Measurements from ENCODE around the gene MBOAT1. TPM values are rescaled to one million over a fixed set of nuclear protein-coding genes. Genes with fewer than 3 reads are reported as not detected.

The MBOAT1 gene
- polyA plus RNA-seq, 3 donors from 2014 or later, result 0.14 to 0.76 TPM; not detected in 1

DNA sequence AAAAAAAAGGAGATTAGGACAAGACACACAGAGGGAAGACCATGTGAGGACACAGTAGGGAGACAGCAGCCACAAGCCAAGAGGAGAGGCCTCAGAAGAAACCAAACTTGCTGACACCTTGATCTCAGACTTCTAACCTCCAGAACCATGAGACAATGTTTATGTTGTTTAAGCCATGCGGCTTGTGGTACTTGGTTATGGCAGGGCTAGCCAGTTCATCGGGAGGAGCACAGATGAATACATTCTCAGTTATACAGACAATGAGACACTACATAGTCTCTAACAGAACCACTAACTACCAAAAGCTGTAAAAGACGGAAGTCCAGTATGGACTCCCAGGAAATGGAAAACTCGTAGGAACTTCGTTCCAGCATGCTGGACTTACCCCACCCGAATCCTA lies 116.8 kb downstream of the MBOAT1 start:
- Mint-ChIP-seq H3K27me3 (ENCODE audit: low read depth in 3 of 3) (no peaks in the 10 kb centered on the region), H3K9me3 (no peaks in the 10 kb centered on the region), H3K4me1 (no peaks in the 10 kb centered on the region), H3K27ac (no peak overlapping the region), H3K4me3 (no peak overlapping the region), H3K36me3 (no peaks in the 10 kb centered on the region)
- DNase-seq, result no peak

DNA sequence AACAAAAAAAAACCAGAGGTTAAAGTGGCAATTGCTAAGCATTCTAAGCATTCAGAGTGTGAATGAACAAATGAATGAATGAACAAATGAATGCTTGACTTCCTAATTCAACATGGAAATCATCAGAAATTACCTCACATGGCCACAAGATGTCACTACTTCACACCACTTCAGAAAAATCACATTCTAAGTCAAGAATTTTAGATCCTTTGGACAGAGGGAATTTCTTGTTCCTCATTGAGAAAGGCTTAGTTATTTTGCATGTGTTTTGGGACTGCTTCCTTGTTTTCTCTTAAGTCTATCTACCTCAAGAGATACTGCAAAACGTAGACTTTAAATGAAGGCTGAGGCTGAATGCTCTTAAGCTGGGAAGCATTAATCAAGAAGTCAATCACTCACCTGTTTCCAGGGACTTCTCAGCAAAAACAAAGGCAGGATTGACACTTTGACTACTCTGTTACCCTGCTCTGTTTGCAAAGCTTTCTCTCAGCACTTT lies 120.2 kb downstream of the MBOAT1 start:
- DNase-seq, result peak in 2 of 3 donors; percentile 6 to 14
- no peak overlapping the region for H3K4me3 Mint-ChIP-seq
- no peaks in the 10 kb centered on the region for H3K36me3 Mint-ChIP-seq
- H3K4me1 Mint-ChIP-seq, result no peaks in the 10 kb centered on the region
- H3K9me3 Mint-ChIP-seq, result peaks cover 0 to 2% (median 0%) of the 10 kb centered on the region in 6 donors
- no peak overlapping the region for H3K27ac Mint-ChIP-seq
- peaks cover 0 to 4% (median 0%) of the 10 kb centered on the region in 3 donors for H3K27me3 Mint-ChIP-seq (ENCODE audit: low read depth in 3 of 3)

DNA sequence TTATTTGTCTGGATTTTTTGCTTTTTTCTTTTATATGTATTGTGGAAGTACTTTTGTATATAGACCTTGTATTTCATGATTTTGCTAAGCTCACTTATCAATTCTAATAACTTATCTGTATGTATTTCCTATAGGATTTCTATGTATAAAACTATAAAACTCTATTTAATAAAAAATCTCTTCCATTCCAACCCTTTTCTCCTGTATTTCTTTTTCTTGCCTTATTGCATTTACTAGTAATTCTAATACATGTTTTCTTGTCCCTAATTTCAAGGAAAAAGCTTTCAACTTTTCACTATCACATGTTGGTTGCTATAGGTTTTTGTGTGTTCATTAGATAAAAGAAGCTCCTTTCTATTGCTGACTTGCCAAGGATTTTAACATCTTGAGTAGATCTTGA lies 125.3 kb downstream of the MBOAT1 start:
- no peak overlapping the region for H3K4me3 Mint-ChIP-seq

DNA sequence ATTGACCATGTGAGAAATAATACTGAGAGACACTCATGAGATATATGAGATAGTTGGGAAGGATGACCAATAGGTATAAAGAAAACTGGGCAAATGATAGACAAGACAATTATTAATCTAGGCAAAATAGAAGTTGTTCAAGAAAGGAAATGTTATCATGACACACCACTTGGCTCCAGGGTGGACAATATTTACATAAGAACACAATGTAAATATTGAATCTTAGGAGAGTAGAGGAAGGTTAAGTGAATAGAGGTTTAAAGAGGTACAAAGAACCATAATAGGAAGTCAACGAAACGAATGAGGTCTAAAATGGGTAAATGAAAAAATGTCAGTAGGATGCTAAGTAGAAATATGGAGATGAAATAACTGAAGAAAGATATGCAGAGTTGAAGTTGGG lies 126.5 kb downstream of the MBOAT1 start:
- peaks cover 4 to 5% (median 4%) of the 10 kb centered on the region in 3 donors for H3K27me3 Mint-ChIP-seq (ENCODE audit: low read depth in 3 of 3)
- H3K4me1 Mint-ChIP-seq, result no peaks in the 10 kb centered on the region
- peaks cover 0 to 2% (median 0%) of the 10 kb centered on the region in 6 donors for H3K9me3 Mint-ChIP-seq
- H3K4me3 Mint-ChIP-seq, result no peak overlapping the region
- no peaks in the 10 kb centered on the region for H3K36me3 Mint-ChIP-seq
- no peak for DNase-seq
- H3K27ac Mint-ChIP-seq, result no peak overlapping the region

More for the DNA sequence above, 125.3 kb downstream of the MBOAT1 start:
- no peaks in the 10 kb centered on the region for H3K36me3 Mint-ChIP-seq
- H3K27me3 Mint-ChIP-seq (ENCODE audit: low read depth in 3 of 3), result peaks cover 4 to 5% (median 4%) of the 10 kb centered on the region in 3 donors
- no peak overlapping the region for H3K27ac Mint-ChIP-seq
- no peaks in the 10 kb centered on the region for H3K4me1 Mint-ChIP-seq
- DNase-seq, result no peak
- H3K9me3 Mint-ChIP-seq, result peaks cover 0 to 2% (median 0%) of the 10 kb centered on the region in 6 donors

DNA sequence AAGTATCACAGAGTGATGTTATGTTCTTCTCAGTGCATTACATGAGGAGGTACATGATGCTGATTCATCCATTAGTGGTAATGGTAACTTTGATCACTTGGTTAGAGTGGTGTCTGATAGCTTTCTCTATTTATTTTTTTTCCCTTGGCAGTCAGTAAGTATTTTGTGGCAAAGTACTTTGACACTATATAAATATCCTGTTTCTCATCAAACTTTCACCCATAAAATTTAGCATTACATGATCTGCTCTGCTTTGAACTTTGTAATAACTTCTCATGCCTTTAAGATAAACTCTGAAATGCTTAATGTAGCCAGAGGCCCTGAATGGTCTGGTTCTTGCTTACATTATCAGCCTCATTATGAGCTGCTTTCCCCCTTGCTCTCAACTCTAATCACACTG lies 127.9 kb downstream of the MBOAT1 start:
- H3K9me3 Mint-ChIP-seq, result peaks cover 2 to 4% (median 3%) of the 10 kb centered on the region in 6 donors
- H3K4me1 Mint-ChIP-seq, result no peaks in the 10 kb centered on the region

DNA sequence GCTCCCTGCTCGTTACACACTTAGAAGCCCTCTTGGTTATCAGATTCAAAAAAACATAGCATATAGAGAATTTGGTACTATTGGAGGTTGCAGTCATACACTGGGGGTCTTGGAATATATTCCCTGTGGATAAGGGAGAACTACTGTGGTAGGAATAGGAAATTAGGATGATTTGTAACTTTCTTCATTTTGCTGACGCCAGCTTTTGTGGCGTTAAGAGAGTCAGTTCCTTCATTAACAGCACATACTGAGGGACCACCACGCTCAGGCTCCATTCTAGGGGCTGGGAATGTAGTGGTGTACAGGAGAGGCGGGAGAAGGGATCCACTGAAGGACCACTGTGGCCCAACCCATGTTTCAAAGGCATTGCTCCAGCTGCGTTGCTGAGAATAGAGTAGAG lies 140.3 kb downstream of the MBOAT1 start:
- H3K27ac Mint-ChIP-seq, result no peak overlapping the region
- peaks cover 0 to 16% (median 6%) of the 10 kb centered on the region in 6 donors for H3K9me3 Mint-ChIP-seq
- no peak for DNase-seq
- H3K4me1 Mint-ChIP-seq, result no peaks in the 10 kb centered on the region
- H3K4me3 Mint-ChIP-seq, result no peak overlapping the region
- peaks cover 2 to 20% (median 10%) of the 10 kb centered on the region in 3 donors for H3K27me3 Mint-ChIP-seq (ENCODE audit: low read depth in 3 of 3)
- H3K36me3 Mint-ChIP-seq, result peaks cover 0 to 4% (median 0%) of the 10 kb centered on the region in 3 donors

More for the DNA sequence above, 127.9 kb downstream of the MBOAT1 start:
- Mint-ChIP-seq H3K4me3 (no peak overlapping the region), H3K36me3 (no peaks in the 10 kb centered on the region), H3K27ac (no peak overlapping the region), H3K27me3 (ENCODE audit: low read depth in 3 of 3) (peaks cover 4 to 5% (median 5%) of the 10 kb centered on the region in 3 donors)
- DNase-seq, result no peak

DNA sequence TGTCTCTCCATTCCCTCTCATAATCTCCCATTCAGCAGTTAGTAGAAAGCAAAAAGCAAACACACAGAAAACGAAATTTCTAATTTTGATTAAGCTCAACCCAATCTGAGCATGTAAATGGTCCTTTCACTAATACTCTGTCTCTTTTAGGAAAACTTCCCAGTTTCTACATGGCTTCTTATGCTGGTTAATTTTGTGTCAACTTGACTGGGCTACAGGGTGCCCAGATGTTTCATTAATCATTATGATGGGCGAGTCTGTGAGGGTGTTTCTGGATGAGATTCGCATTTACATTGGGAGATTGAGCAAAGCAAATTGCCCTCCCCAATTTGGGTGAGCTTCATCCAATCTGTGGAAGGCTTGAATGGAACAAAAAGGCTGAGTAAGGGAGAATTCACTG lies 142.2 kb downstream of the MBOAT1 start:
- H3K9me3 Mint-ChIP-seq, result peaks cover 0 to 3% (median 0%) of the 10 kb centered on the region in 6 donors
- no peaks in the 10 kb centered on the region for H3K36me3 Mint-ChIP-seq
- H3K27ac Mint-ChIP-seq, result no peak overlapping the region
- no peak overlapping the region for H3K4me3 Mint-ChIP-seq
- DNase-seq, result no peak
- H3K4me1 Mint-ChIP-seq, result no peaks in the 10 kb centered on the region
- peaks cover 2 to 12% (median 7%) of the 10 kb centered on the region in 3 donors for H3K27me3 Mint-ChIP-seq (ENCODE audit: low read depth in 3 of 3)

DNA sequence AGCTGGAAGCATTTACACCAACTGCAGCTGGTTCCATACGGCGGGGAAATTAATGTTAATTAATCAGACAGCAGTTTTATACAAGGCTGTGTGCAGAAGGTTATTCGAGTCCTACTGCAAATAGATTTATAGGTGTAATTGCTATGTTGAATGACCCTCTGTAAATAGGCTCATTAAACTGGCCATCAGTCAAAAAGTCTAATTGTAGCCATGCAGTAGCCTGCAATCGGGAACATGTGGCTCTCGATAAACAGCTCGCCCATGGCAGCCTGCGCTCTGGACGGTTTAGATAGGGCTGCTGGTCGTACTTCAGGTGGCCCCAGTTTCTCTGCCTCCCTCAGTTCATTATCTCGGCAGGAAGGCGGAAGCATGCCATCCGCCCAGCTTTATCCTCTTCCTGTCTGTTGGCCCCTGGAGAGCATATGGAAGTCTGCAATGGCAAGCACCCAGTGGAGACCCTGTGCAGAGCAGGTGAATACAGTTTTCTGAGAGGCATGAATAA lies 143.2 kb downstream of the MBOAT1 start:
- Mint-ChIP-seq H3K4me3 (no peak overlapping the region), H3K36me3 (no peaks in the 10 kb centered on the region), H3K27ac (no peak overlapping the region), H3K27me3 (ENCODE audit: low read depth in 3 of 3) (peaks cover 0 to 9% (median 7%) of the 10 kb centered on the region in 3 donors), H3K9me3 (peaks cover 0 to 3% (median 0%) of the 10 kb centered on the region in 6 donors), H3K4me1 (no peaks in the 10 kb centered on the region)
- no peak for DNase-seq

DNA sequence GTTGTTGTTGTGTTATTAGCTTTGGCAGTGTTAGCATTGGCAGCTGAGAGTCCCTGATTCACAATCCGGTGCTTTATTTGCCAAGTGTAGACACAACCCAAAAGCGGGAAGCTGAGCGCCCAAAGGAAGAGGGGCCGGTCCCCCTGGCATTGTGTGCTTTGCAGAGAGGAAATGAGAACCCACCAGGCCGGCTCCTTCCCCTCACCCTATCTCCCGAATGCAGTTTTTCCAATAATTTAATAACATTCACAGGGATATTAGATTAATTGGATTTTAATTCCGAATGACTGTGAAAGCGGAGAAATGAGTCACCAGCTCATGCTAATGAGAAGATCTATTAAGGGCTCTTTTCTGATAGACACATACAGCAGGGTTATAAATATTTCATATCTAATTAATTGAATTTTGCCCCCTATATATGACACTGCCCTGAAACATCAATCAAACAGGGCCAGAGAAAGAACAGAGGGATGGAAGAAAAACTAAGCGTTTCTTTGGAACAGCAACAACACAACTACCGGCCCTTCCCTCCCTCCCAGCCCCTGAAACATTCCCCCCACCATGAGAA lies 143.8 kb downstream of the MBOAT1 start:
- no peak for DNase-seq
- Mint-ChIP-seq H3K27me3 (ENCODE audit: low read depth in 3 of 3) (peaks cover 0 to 9% (median 7%) of the 10 kb centered on the region in 3 donors), H3K36me3 (no peaks in the 10 kb centered on the region), H3K4me1 (peaks cover 0 to 2% of the 10 kb centered on the region in 2 donors), H3K4me3 (no peak overlapping the region), H3K27ac (no peak overlapping the region), H3K9me3 (peaks cover 0 to 3% (median 0%) of the 10 kb centered on the region in 6 donors)

DNA sequence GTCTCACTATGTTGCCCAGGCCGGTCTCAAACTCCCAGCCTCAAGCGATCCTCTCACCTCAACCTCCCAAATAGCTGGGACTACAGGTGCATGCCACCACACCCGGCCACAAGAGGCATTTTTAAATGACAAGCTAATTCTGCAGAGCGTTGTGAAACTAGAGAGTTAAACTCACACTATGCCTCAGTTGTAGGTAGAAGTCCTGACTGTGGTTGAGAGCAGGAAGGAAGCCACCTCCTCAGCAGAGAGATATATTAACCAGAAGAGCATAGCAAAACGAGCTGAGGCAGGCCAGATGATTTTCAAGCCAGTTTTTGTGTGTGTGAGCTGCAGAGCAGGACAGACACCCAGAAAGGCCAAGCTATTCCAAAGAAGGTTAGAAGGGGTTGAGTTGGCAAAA lies 150.3 kb downstream of the MBOAT1 start:
- H3K36me3 Mint-ChIP-seq, result no peaks in the 10 kb centered on the region

DNA sequence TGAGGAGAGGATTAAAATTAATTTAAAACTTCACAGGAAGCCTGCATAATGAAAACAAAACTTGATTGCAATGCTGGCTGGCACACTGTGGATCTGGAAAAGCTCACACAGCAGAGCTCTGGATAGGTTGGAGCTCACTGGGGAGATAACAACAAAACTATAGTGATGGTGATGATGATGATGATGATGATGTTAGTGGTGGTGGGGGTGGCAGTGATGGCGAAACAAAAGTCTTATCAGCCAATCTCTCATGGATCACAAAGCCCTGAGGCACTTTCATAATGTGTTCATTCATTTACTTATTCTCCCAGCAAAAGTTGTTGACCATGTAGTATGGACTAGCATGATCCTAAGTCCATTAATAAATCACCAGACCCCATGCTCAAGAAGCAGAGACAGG lies 152.0 kb downstream of the MBOAT1 start:
- Mint-ChIP-seq H3K27ac (no peak overlapping the region), H3K9me3 (no peaks in the 10 kb centered on the region), H3K4me3 (no peak overlapping the region), H3K4me1 (peaks cover 26 to 31% of the 10 kb centered on the region in 2 donors), H3K36me3 (no peaks in the 10 kb centered on the region), H3K27me3 (ENCODE audit: low read depth in 3 of 3) (peaks cover 0 to 5% (median 3%) of the 10 kb centered on the region in 3 donors)
- no peak for DNase-seq

More for the DNA sequence above, 150.3 kb downstream of the MBOAT1 start:
- H3K27ac Mint-ChIP-seq, result peak overlapping the region in 4 of 6 donors; percentile 7 to 65 (median 36)
- H3K27me3 Mint-ChIP-seq (ENCODE audit: low read depth in 3 of 3), result peaks cover 0 to 8% (median 3%) of the 10 kb centered on the region in 3 donors
- peaks cover 26 to 31% of the 10 kb centered on the region in 2 donors for H3K4me1 Mint-ChIP-seq
- H3K4me3 Mint-ChIP-seq, result peak overlapping the region; percentile 50 to 66 (median 61)
- DNase-seq, result no peak
- H3K9me3 Mint-ChIP-seq, result no peaks in the 10 kb centered on the region

DNA sequence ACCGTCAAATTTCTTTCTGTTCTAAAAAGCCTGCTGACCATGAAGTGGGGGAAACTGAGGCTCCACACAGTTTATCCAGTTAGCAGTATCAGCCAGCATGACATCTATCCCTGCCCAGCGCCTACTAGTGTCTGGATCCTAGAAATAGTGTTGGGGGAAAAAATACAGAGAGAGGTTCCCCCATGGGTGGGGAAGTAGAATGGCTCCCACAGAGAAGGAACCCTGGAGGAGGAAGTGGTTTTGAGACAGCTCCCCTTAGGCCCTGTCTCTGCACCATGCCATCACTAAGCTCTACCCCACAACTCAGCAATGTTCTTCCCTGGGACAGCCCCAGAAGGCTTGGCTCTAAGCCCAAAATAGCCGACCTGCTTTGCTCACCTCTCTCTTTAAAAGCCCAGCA lies 153.4 kb downstream of the MBOAT1 start:
- H3K36me3 Mint-ChIP-seq, result no peaks in the 10 kb centered on the region
- no peak overlapping the region for H3K4me3 Mint-ChIP-seq
- no peak overlapping the region for H3K27ac Mint-ChIP-seq
- peaks cover 0 to 5% (median 3%) of the 10 kb centered on the region in 3 donors for H3K27me3 Mint-ChIP-seq (ENCODE audit: low read depth in 3 of 3)
- DNase-seq, result no peak
- no peaks in the 10 kb centered on the region for H3K9me3 Mint-ChIP-seq
- peaks cover 26 to 31% of the 10 kb centered on the region in 2 donors for H3K4me1 Mint-ChIP-seq

DNA sequence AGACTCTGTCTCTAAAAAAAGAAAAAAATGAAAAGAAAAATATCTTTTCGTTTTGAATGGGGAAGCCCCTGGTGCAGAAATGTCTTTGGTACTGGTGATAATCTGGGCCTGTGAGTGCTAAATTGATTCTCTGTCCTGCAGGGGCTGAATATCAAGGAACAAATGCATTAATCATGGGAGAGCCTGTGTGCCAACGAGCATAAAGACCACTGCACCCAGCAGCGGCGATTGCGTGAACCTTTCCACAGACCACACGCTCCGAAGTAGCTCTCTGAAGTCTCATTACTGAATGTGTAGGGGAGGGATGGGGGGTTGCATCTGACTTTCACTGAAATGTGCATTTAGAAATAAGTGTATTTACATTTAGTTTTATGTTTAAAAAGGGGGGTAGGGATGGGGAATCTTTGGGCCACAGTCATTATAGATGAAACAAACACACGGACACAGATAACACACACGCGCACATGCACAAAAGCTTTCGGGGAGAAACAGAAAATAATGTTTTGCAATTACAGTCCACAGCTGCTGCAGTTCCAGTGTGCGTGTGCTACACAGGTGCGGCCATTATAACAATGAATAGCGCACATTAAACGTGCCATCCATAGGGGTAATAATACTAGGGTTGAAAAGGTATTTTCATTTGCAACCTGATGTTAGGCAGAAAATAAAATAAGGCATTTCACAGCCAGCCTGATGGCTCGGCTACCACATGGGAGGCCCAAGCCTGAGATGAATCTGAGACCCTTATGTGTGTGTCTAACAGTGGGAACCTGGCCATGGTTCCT lies 154.0 kb downstream of the MBOAT1 start:
- no peak overlapping the region for H3K4me3 Mint-ChIP-seq
- no peaks in the 10 kb centered on the region for H3K36me3 Mint-ChIP-seq
- no peak for DNase-seq
- H3K4me1 Mint-ChIP-seq, result peaks cover 23 to 31% of the 10 kb centered on the region in 2 donors
- peaks cover 0 to 5% (median 3%) of the 10 kb centered on the region in 3 donors for H3K27me3 Mint-ChIP-seq (ENCODE audit: low read depth in 3 of 3)
- no peak overlapping the region for H3K27ac Mint-ChIP-seq
- no peaks in the 10 kb centered on the region for H3K9me3 Mint-ChIP-seq
